Heart left ventricle (tissue), 13 donors: ENCODE measurements around the gene MYBPHL.

ENCODE experiments used
- CTCF ChIP-seq, 12 donors: fragments of 200-600 bp; sonication (generic) in 4 of 12; IDR thresholded peaks; one replicate each; pipeline versions ENCODE4 v1.5.0 to v1.8.0; 2018 to 2022; ENCODE audit warnings: antibody characterized with exemption in 12 of 12, mild to moderate bottlenecking in 5 of 12
- POLR2A ChIP-seq, 2 donors: fragments of 450-650 bp; IDR thresholded peaks; one replicate each; pipeline ENCODE4 v1.6.1; 2017; ENCODE audit warnings: antibody characterized with exemption in 2 of 2, mild to moderate bottlenecking in 2 of 2, moderate library complexity in 2 of 2
- donor health status: ischemic (EF 13 %, LVEDD 7.1; RV severe dilation, severe dysfunction).
- donor health status: DM: no; HTN: yes; CAD: no.
- donor health status: DM: no; HTN: no; CAD: no.
- donor health status: ischemic (EF 25% LVEDD 6.9; RV normal size, moderate dysfunction).
- donor health status: ischemic (EF 25% LVEDD 5.7; RV mildly dilated, moderate dysfunction).
- donor health status: ischemic (EF 35%, LVEDD 5.7; RV mildly dilated, moderate dysfunction).
- donor health status: nonischemic (EF 11% LVEDD 7.7; RV severe dilation, severe dysfunction).
- donor health status: DM: yes; HTN: yes; CAD: no.
- donor health status: PGD.
- donor health status: ischemic (EF 29% LVEDD 5.4; RV normal size, mild dysfunction).
- donor health status: nonischemic (EF 23%, LVEDD 6.1; RV moderate dilation, normal function).

GRCh38 chr1:109250454-109251276 lies 56.1 kb downstream of the MYBPHL start:
- TF ChIP-seq CTCF (IDR thresholded peaks at IDR 0.05) (no peak), POLR2A (IDR thresholded peaks at IDR 0.05) (no peak)
